ENCODE results near the gene PIK3R5.

PIK3R5 gene

GRCh38 chr17:8955021-8955959 lies 10.2 kb downstream of the PIK3R5 start:
- DNase-seq, result no peak
- intact Hi-C loops (cut with DNase I), result no loop called here

- DNase-seq, result peak in 4 of 10 donors; percentile 17 to 86 (median 37)
- intact Hi-C loops (cut with DNase I), result no loop called here
Observed at GRCh38 chr17:8954339-8954738, 11.2 kb downstream of the PIK3R5 start.

GRCh38 chr17:8953156-8953885 lies 12.2 kb downstream of the PIK3R5 start:
- DNase-seq, result no peak
- intact Hi-C loops (cut with DNase I), result no loop called here

GRCh38 chr17:8952191-8952590 lies 13.3 kb downstream of the PIK3R5 start:
- DNase-seq, result no peak
- intact Hi-C loops (cut with DNase I), result no loop called here

GRCh38 chr17:8951206-8951605 lies 14.3 kb downstream of the PIK3R5 start:
- intact Hi-C loops (cut with DNase I), result no loop called here
- DNase-seq, result no peak

- intact Hi-C loops (cut with DNase I), result no loop called here
Observed at GRCh38 chr17:8949061-8949661, 16.3 kb downstream of the PIK3R5 start.

GRCh38 chr17:8948462-8948861 lies 17.0 kb downstream of the PIK3R5 start:
- no peak for DNase-seq
- intact Hi-C loops (cut with DNase I), result no loop called here

More at GRCh38 chr17:8949061-8949661, 16.3 kb downstream of the PIK3R5 start:
- no peak for DNase-seq

GRCh38 chr17:8947201-8947600 lies 18.3 kb downstream of the PIK3R5 start:
- no peak for DNase-seq
- intact Hi-C loops (cut with DNase I), result no loop called here

GRCh38 chr17:8946476-8946875 lies 19.0 kb downstream of the PIK3R5 start:
- no peak for DNase-seq
- intact Hi-C loops (cut with DNase I), result no loop called here

- no peak for DNase-seq
- intact Hi-C loops (cut with DNase I), result no loop called here
Observed at GRCh38 chr17:8946071-8946470, 19.4 kb downstream of the PIK3R5 start.

- no peak for DNase-seq
- intact Hi-C loops (cut with DNase I), result no loop called here
Observed at GRCh38 chr17:8944748-8945147, 20.8 kb downstream of the PIK3R5 start.

- intact Hi-C loops (cut with DNase I), result no loop called here
- DNase-seq, result no peak
Observed at GRCh38 chr17:8944083-8944482, 21.4 kb downstream of the PIK3R5 start.

- DNase-seq, result peak in 1 of 10 donors; percentile 65
- intact Hi-C loops (cut with DNase I), result no loop called here
Observed at GRCh38 chr17:8941980-8942622, 23.4 kb downstream of the PIK3R5 start.

GRCh38 chr17:8941520-8941919 lies 24.0 kb downstream of the PIK3R5 start:
- intact Hi-C loops (cut with DNase I), result no loop called here
- DNase-seq, result peak in 1 of 10 donors; percentile 67

GRCh38 chr17:8940866-8941471 lies 24.5 kb downstream of the PIK3R5 start:
- intact Hi-C loops (cut with DNase I), result no loop called here
- DNase-seq, result peak in 1 of 10 donors; percentile 59

- DNase-seq, result peak in 1 of 10 donors; percentile 46
- intact Hi-C loops (cut with DNase I), result no loop called here
Observed at GRCh38 chr17:8939496-8940334, 25.8 kb downstream of the PIK3R5 start.

GRCh38 chr17:8938933-8939332 lies 26.6 kb downstream of the PIK3R5 start:
- peak in 1 of 10 donors; percentile 16 for DNase-seq
- intact Hi-C loops (cut with DNase I), result no loop called here

GRCh38 chr17:8935191-8935590 lies 30.3 kb downstream of the PIK3R5 start:
- intact Hi-C loops (cut with DNase I), result no loop called here
- peak in 1 of 10 donors; percentile 5 for DNase-seq

GRCh38 chr17:8934346-8934745 lies 31.2 kb downstream of the PIK3R5 start:
- no peak for DNase-seq
- intact Hi-C loops (cut with DNase I), result no loop called here
